ENCODE data around the gene SPECC1L.

DNA sequence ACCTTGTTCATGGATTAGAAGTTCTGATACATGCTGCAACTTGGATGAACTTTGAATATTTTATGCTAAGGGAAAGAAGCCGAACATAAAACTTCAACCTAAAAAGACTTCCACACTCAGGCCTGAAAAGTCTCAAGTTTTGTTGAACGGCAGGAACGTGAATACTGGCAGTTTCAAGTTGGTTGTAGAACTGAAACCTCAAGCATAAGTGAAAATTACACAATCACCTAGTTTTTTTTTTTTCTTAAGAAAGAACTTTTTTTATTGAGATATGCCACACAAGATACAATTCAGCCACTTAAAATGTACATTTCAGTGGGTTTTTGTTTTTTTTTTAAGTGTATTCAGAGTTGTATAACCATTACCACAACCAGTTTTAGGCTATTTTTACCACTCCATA, 106.0 kb downstream of the SPECC1L start:
- TF ChIP-seq, protein P1, sequence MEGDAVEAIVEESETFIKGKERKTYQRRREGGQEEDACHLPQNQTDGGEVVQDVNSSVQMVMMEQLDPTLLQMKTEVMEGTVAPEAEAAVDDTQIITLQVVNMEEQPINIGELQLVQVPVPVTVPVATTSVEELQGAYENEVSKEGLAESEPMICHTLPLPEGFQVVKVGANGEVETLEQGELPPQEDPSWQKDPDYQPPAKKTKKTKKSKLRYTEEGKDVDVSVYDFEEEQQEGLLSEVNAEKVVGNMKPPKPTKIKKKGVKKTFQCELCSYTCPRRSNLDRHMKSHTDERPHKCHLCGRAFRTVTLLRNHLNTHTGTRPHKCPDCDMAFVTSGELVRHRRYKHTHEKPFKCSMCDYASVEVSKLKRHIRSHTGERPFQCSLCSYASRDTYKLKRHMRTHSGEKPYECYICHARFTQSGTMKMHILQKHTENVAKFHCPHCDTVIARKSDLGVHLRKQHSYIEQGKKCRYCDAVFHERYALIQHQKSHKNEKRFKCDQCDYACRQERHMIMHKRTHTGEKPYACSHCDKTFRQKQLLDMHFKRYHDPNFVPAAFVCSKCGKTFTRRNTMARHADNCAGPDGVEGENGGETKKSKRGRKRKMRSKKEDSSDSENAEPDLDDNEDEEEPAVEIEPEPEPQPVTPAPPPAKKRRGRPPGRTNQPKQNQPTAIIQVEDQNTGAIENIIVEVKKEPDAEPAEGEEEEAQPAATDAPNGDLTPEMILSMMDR (IDR thresholded peaks at IDR 0.05), result no peak
- TF ChIP-seq POLR2A (IDR thresholded peaks at IDR 0.05; ENCODE audit: low read depth) (no peak), POLR2AphosphoS5 (IDR thresholded peaks at IDR 0.05) (no peak), EP300 (IDR thresholded peaks at IDR 0.05) (no peak)
